Parathyroid adenoma (tissue), 2 donors: ENCODE data around the gene DKK3.

Experiments used
- H2AFZ ChIP-seq: fragments of 300-600 bp; sonication (generic); one replicate; pipeline ENCODE4 v1.7.0; 2017; ENCODE audit warnings: antibody characterized with exemption, mild to moderate bottlenecking
- H3K27ac ChIP-seq: fragments of 300-600 bp; sonication (generic); one replicate; pipeline ENCODE4 v1.7.0; 2017
- H3K27me3 ChIP-seq: fragments of 300-600 bp; sonication (generic); one replicate; pipeline ENCODE4 v1.7.0; 2017; ENCODE audit warnings: low read length; ENCODE audit not compliant: control insufficient read depth, insufficient read depth
- H3K36me3 ChIP-seq: fragments of 300-600 bp; sonication (generic); one replicate; pipeline ENCODE4 v1.7.0; 2017; ENCODE audit warnings: low read length; ENCODE audit not compliant: control insufficient read depth, insufficient read depth
- H3K4me1 ChIP-seq: fragments of 300-600 bp; sonication (generic); one replicate; pipeline ENCODE4 v1.7.0; 2017; ENCODE audit warnings: control low read depth
- H3K4me2 ChIP-seq: fragments of 300-600 bp; sonication (generic); one replicate; pipeline ENCODE4 v1.7.0; 2017; ENCODE audit warnings: low read length
- H3K4me3 ChIP-seq: fragments of 300-600 bp; sonication (generic); one replicate; pipeline ENCODE4 v1.7.0; 2017; ENCODE audit warnings: low read depth, low read length
- H3K79me2 ChIP-seq: fragments of 300-600 bp; sonication (generic); one replicate; pipeline ENCODE4 v1.7.0; 2017; ENCODE audit warnings: control low read depth
- H3K9ac ChIP-seq: fragments of 300-600 bp; sonication (generic); one replicate; pipeline ENCODE4 v1.7.0; 2017; ENCODE audit warnings: mild to moderate bottlenecking
- H3K9me3 ChIP-seq: fragments of 300-600 bp; sonication (generic); one replicate; pipeline ENCODE4 v1.7.0; 2017; ENCODE audit warnings: low read length; ENCODE audit not compliant: control insufficient read depth
- TF ChIP-seq, protein P1 (sequence below): fragments of 300-600 bp; sonication (generic); IDR thresholded peaks from one replicate; pipeline ENCODE4 v1.7.0; 2017; ENCODE audit warnings: antibody characterized with exemption, mild to moderate bottlenecking
- donor health status: primary hyperparathyroidism.

Gene DKK3

DNA sequence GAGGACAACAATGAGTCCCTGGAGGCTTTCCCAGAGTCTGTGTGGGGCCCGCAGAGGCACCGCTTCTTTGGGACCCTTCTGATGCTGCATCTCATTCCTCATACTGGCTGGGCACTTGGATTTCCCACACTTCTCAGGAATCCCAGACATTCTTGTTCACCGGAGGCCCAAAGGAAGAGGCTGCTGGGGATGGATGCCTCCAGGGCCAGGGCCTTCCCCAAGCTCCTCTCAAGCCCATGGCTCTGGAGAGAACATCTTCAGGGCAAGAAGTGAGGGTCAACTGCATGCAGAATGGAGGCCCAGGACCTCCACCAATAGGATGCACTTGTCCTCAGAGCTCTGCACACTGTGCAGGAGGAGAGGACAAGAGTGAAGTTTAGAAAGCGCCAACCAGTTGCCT, 34.6 kb downstream of the DKK3 start:
- no peak overlapping the region for H3K9ac ChIP-seq

DNA sequence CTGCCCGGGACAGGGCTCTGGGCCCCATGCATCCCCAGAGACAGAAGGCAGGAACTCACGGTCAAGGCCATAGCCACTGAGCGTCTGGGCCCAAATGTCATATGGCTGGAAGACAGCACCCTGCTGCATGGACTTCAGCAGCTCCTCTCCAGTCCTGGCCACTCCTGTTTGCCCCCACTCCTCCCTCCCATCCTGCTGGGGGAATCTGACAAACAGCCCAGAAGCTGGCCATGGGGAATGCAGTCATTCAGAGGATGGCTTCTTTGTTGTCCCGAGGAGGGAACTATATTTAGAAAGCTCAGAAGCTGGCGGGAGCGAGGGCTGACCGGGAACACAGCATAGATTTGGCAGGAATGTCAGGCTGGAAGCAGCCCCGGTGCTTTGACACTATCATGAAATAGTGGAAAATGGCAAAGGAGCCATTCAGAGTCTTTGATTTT, 35.0 kb downstream of the DKK3 start:
- Histone ChIP-seq H3K27ac (no peak overlapping the region), H3K9ac (no peak overlapping the region), H3K4me2 (no peak overlapping the region), H3K4me3 (no peak overlapping the region), H2AFZ (no peak overlapping the region), H3K36me3 (no peaks in the 10 kb centered on the region), H3K79me2 (no peaks in the 10 kb centered on the region), H3K9me3 (no peaks in the 10 kb centered on the region), H3K27me3 (no peaks in the 10 kb centered on the region), H3K4me1 (peaks cover 4% of the 10 kb centered on the region)
- TF ChIP-seq, protein P1, sequence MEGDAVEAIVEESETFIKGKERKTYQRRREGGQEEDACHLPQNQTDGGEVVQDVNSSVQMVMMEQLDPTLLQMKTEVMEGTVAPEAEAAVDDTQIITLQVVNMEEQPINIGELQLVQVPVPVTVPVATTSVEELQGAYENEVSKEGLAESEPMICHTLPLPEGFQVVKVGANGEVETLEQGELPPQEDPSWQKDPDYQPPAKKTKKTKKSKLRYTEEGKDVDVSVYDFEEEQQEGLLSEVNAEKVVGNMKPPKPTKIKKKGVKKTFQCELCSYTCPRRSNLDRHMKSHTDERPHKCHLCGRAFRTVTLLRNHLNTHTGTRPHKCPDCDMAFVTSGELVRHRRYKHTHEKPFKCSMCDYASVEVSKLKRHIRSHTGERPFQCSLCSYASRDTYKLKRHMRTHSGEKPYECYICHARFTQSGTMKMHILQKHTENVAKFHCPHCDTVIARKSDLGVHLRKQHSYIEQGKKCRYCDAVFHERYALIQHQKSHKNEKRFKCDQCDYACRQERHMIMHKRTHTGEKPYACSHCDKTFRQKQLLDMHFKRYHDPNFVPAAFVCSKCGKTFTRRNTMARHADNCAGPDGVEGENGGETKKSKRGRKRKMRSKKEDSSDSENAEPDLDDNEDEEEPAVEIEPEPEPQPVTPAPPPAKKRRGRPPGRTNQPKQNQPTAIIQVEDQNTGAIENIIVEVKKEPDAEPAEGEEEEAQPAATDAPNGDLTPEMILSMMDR, result no peak

More for the DNA sequence above, 34.6 kb downstream of the DKK3 start:
- H3K9me3 ChIP-seq, result no peaks in the 10 kb centered on the region
- peaks cover 5% of the 10 kb centered on the region for H3K4me1 ChIP-seq
- no peaks in the 10 kb centered on the region for H3K79me2 ChIP-seq
- no peak overlapping the region for H3K4me3 ChIP-seq
- no peaks in the 10 kb centered on the region for H3K36me3 ChIP-seq
- H3K27me3 ChIP-seq, result no peaks in the 10 kb centered on the region
- TF ChIP-seq, protein P1, result no peak
- no peak overlapping the region for H3K27ac ChIP-seq
- no peak overlapping the region for H3K4me2 ChIP-seq
- no peak overlapping the region for H2AFZ ChIP-seq

DNA sequence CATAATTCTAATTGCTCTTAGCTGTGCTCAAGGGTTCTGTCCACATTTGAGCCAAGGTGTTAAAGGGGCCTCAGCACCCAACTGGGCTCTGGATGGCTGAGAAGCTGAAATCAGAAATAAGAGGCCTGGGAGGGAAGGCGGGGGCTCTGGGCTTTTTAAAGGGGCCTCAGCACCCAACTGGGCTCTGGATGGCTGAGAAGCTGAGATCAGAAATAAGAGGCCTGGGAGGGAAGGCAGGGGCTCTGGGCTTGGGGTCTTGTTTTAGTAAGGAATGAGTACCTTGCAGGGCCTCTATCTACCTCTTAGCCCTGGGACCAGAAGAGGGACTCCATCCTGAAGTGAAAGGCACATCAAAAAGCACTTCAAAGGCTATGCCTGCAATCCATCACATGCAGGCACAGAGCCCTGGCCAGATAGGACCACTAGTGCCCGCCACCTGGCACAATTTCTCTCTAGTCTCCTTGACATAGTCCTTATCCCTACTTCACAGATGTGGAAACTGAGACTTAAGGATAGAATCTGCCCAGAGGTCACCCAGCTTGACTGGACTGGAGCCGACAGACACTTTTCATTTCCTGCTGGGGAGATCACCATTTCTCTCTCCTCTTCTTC, 35.6 kb downstream of the DKK3 start:
- no peaks in the 10 kb centered on the region for H3K9me3 ChIP-seq
- no peak overlapping the region for H3K9ac ChIP-seq
- H3K27me3 ChIP-seq, result no peaks in the 10 kb centered on the region
- H3K4me1 ChIP-seq, result peaks cover 4% of the 10 kb centered on the region
- H3K36me3 ChIP-seq, result no peaks in the 10 kb centered on the region
- TF ChIP-seq, protein P1, result no peak
- H2AFZ ChIP-seq, result no peak overlapping the region
- no peak overlapping the region for H3K4me3 ChIP-seq
- H3K27ac ChIP-seq, result no peak overlapping the region
- H3K79me2 ChIP-seq, result no peaks in the 10 kb centered on the region
- no peak overlapping the region for H3K4me2 ChIP-seq

DNA sequence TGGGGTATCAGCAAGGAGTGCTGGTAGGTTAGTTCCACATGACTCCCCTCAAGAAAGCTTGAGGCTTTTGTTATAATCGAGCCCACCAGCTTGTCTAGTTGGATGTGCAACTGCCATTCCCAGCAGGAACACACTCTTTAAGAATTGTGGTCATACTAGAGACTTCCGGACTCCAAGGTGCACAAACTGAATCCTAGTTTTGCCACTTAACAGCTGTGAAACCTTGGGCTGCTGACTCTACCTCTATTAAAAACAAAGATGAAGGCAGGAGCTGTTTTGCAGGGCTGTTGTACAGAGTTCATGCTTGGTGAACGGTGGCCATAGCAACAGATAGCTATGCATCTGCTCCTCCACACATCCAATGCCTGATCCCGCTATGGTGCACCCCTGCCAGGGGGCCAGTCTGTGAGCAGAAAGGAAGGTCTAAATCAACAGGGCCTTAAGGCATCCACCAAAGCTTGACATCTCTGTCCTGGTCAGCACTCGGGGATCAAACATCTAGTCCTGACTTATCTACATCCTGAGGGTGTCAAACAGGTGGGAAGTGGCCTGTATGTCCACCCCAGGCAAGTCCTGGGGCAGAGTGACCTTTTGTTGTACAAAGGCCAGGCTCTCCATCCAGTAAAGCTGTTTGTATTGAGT, 36.4 kb downstream of the DKK3 start:
- no peak overlapping the region for H3K27ac ChIP-seq

More for the DNA sequence above, 36.4 kb downstream of the DKK3 start:
- Histone ChIP-seq H3K4me2 (no peak overlapping the region), H2AFZ (no peak overlapping the region), H3K4me1 (no peaks in the 10 kb centered on the region), H3K27me3 (no peaks in the 10 kb centered on the region), H3K36me3 (no peaks in the 10 kb centered on the region), H3K9me3 (no peaks in the 10 kb centered on the region), H3K4me3 (no peak overlapping the region), H3K9ac (no peak overlapping the region), H3K79me2 (no peaks in the 10 kb centered on the region)
- TF ChIP-seq, protein P1, result no peak
